Measurements from ENCODE around the gene NSUN6.
"Not testable (repeated sequence)": the region's sequence is repeated elsewhere in the genome, so short reads cannot be mapped to it uniquely, and the experiment has no call there.

The NSUN6 gene

GRCh38 chr10:18576586-18576985, 74.8 kb downstream of the NSUN6 start:
- no peak for DNase-seq (ENCODE audit: low spot score in 2 of 2)
- Histone ChIP-seq H3K36me3 (replicated peaks) (peaks cover 3% of the 10 kb centered on the region; the same call in 1 of the 2 replicates), H3K27me3 (ENCODE audit: low read depth) (no peaks in the 10 kb centered on the region), H3K9me3 (no peaks in the 10 kb centered on the region), H3K4me1 (no peaks in the 10 kb centered on the region), H3K4me3 (no peak overlapping the region)
- in situ Hi-C loops (cut with MboI; ENCODE audit: low sequenced_read_pairs) = no loop called here

- Histone ChIP-seq H3K36me3 (replicated peaks) (no peaks in the 10 kb centered on the region), H3K4me3 (no peak overlapping the region), H3K27me3 (ENCODE audit: low read depth) (no peaks in the 10 kb centered on the region), H3K9me3 (no peaks in the 10 kb centered on the region), H3K4me1 (no peaks in the 10 kb centered on the region)
- no peak for DNase-seq (ENCODE audit: low spot score in 2 of 2)
- in situ Hi-C loops (cut with MboI; ENCODE audit: low sequenced_read_pairs) = no loop called here
Measured at GRCh38 chr10:18572959-18573561, 78.3 kb downstream of the NSUN6 start.

GRCh38 chr10:18571780-18572179, 79.6 kb downstream of the NSUN6 start:
- Histone ChIP-seq H3K4me3 (no peak overlapping the region), H3K9me3 (no peaks in the 10 kb centered on the region)

GRCh38 chr10:18571076-18571475, 80.3 kb downstream of the NSUN6 start:
- Histone ChIP-seq H3K27me3 (ENCODE audit: low read depth) (no peaks in the 10 kb centered on the region), H3K4me3 (no peak overlapping the region), H3K4me1 (no peaks in the 10 kb centered on the region), H3K9me3 (no peaks in the 10 kb centered on the region), H3K36me3 (replicated peaks) (no peaks in the 10 kb centered on the region)
- in situ Hi-C loops (cut with MboI; ENCODE audit: low sequenced_read_pairs) = no loop called here
- no peak for DNase-seq (ENCODE audit: low spot score in 2 of 2)

More at GRCh38 chr10:18571780-18572179, 79.6 kb downstream of the NSUN6 start:
- DNase-seq (ENCODE audit: low spot score in 2 of 2) = no peak
- H3K27me3 ChIP-seq (ENCODE audit: low read depth) = no peaks in the 10 kb centered on the region
- no peaks in the 10 kb centered on the region for H3K36me3 ChIP-seq (replicated peaks)
- H3K4me1 ChIP-seq = no peaks in the 10 kb centered on the region
- in situ Hi-C loops (cut with MboI; ENCODE audit: low sequenced_read_pairs) = no loop called here

- in situ Hi-C loops (cut with MboI; ENCODE audit: low sequenced_read_pairs); H3K9me3 ChIP-seq: not testable (repeated sequence)
Measured at GRCh38 chr10:18570386-18570785, 81.0 kb downstream of the NSUN6 start.

GRCh38 chr10:18567343-18567856, 84.0 kb downstream of the NSUN6 start:
- Histone ChIP-seq H3K4me1 (no peaks in the 10 kb centered on the region), H3K4me3 (no peak overlapping the region), H3K27me3 (ENCODE audit: low read depth) (no peaks in the 10 kb centered on the region), H3K36me3 (replicated peaks) (no peaks in the 10 kb centered on the region), H3K9me3 (no peaks in the 10 kb centered on the region)
- DNase-seq (ENCODE audit: low spot score in 2 of 2) = no peak
- in situ Hi-C loops (cut with MboI; ENCODE audit: low sequenced_read_pairs) = no loop called here

More at GRCh38 chr10:18570386-18570785, 81.0 kb downstream of the NSUN6 start:
- DNase-seq (ENCODE audit: low spot score in 2 of 2); H3K36me3 ChIP-seq (replicated peaks); H3K4me1 ChIP-seq; H3K4me3 ChIP-seq; H3K27me3 ChIP-seq (ENCODE audit: low read depth): not testable (repeated sequence)

GRCh38 chr10:18566177-18566576, 85.2 kb downstream of the NSUN6 start:
- Histone ChIP-seq H3K9me3 (no peaks in the 10 kb centered on the region), H3K27me3 (ENCODE audit: low read depth) (no peaks in the 10 kb centered on the region), H3K4me1 (no peaks in the 10 kb centered on the region), H3K4me3 (no peak overlapping the region), H3K36me3 (replicated peaks) (no peaks in the 10 kb centered on the region)
- in situ Hi-C loops (cut with MboI; ENCODE audit: low sequenced_read_pairs) = no loop called here
- no peak for DNase-seq (ENCODE audit: low spot score in 2 of 2)

GRCh38 chr10:18565006-18565405, 86.4 kb downstream of the NSUN6 start:
- Histone ChIP-seq H3K27me3 (ENCODE audit: low read depth) (no peaks in the 10 kb centered on the region), H3K4me1 (no peaks in the 10 kb centered on the region), H3K9me3 (no peaks in the 10 kb centered on the region), H3K36me3 (replicated peaks) (no peaks in the 10 kb centered on the region), H3K4me3 (no peak overlapping the region)
- DNase-seq (ENCODE audit: low spot score in 2 of 2) = no peak
- in situ Hi-C loops (cut with MboI; ENCODE audit: low sequenced_read_pairs) = no loop called here

GRCh38 chr10:18563003-18563726, 88.2 kb downstream of the NSUN6 start:
- in situ Hi-C loops (cut with MboI; ENCODE audit: low sequenced_read_pairs) = no loop called here

GRCh38 chr10:18561861-18562551, 89.4 kb downstream of the NSUN6 start:
- Histone ChIP-seq H3K4me3 (no peak overlapping the region), H3K9me3 (no peaks in the 10 kb centered on the region), H3K36me3 (replicated peaks) (no peaks in the 10 kb centered on the region), H3K27me3 (ENCODE audit: low read depth) (no peaks in the 10 kb centered on the region), H3K4me1 (no peaks in the 10 kb centered on the region)
- DNase-seq (ENCODE audit: low spot score in 2 of 2) = no peak
- in situ Hi-C loops (cut with MboI; ENCODE audit: low sequenced_read_pairs) = no loop called here

More at GRCh38 chr10:18563003-18563726, 88.2 kb downstream of the NSUN6 start:
- no peaks in the 10 kb centered on the region for H3K9me3 ChIP-seq
- no peak overlapping the region for H3K4me3 ChIP-seq
- no peak for DNase-seq (ENCODE audit: low spot score in 2 of 2)
- no peaks in the 10 kb centered on the region for H3K36me3 ChIP-seq (replicated peaks)
- no peaks in the 10 kb centered on the region for H3K4me1 ChIP-seq
- H3K27me3 ChIP-seq (ENCODE audit: low read depth) = no peaks in the 10 kb centered on the region

GRCh38 chr10:18557960-18558359, 93.4 kb downstream of the NSUN6 start:
- H3K9me3 ChIP-seq = no peaks in the 10 kb centered on the region; the same call in 1 of the 2 replicates
- no peak overlapping the region for H3K4me3 ChIP-seq
- no peak for DNase-seq (ENCODE audit: low spot score in 2 of 2)
- in situ Hi-C loops (cut with MboI; ENCODE audit: low sequenced_read_pairs) = no loop called here
- H3K27me3 ChIP-seq (ENCODE audit: low read depth) = no peaks in the 10 kb centered on the region
- no peaks in the 10 kb centered on the region for H3K36me3 ChIP-seq (replicated peaks)
- H3K4me1 ChIP-seq = no peaks in the 10 kb centered on the region

- peaks cover under 1% of the 10 kb centered on the region for H3K36me3 ChIP-seq (replicated peaks)
- in situ Hi-C loops (cut with MboI; ENCODE audit: low sequenced_read_pairs) = no loop called here
- H3K27me3 ChIP-seq (ENCODE audit: low read depth) = no peaks in the 10 kb centered on the region
- H3K4me1 ChIP-seq = no peaks in the 10 kb centered on the region
- H3K9me3 ChIP-seq = no peaks in the 10 kb centered on the region; the same call in 1 of the 2 replicates
- no peak for DNase-seq (ENCODE audit: low spot score in 2 of 2)
- no peak overlapping the region for H3K4me3 ChIP-seq
Measured at GRCh38 chr10:18556522-18557147, 94.8 kb downstream of the NSUN6 start.

- H3K4me3 ChIP-seq = no peak overlapping the region
- in situ Hi-C loops (cut with MboI; ENCODE audit: low sequenced_read_pairs) = no loop called here
Measured at GRCh38 chr10:18554479-18554878, 96.9 kb downstream of the NSUN6 start.

More at GRCh38 chr10:18554479-18554878, 96.9 kb downstream of the NSUN6 start:
- Histone ChIP-seq H3K36me3 (replicated peaks) (peaks cover 8% of the 10 kb centered on the region), H3K9me3 (no peaks in the 10 kb centered on the region; the same call in 1 of the 2 replicates), H3K4me1 (no peaks in the 10 kb centered on the region), H3K27me3 (ENCODE audit: low read depth) (no peaks in the 10 kb centered on the region)
- DNase-seq (ENCODE audit: low spot score in 2 of 2) = no peak

All from HAP-1 (cell line).